ACC112 (cell line): Measurements from ENCODE around the gene TEAD4.

Experiments used
- H2AFZ ChIP-seq: fragments of 200-600 bp; sonication (generic); one replicate; pipeline ENCODE4 v1.6.0; 2017; ENCODE audit warnings: antibody characterized with exemption, low read length; ENCODE audit not compliant: unreplicated experiment
- H3K27ac ChIP-seq: fragments of 200-600 bp; sonication (generic); 2 replicates; pipeline ENCODE4 v1.5.1; 2014; ENCODE audit warnings: low read depth, mild to moderate bottlenecking, antibody characterized with exemption, low read length, moderate library complexity
- H3K27me3 ChIP-seq: fragments of 200-600 bp; sonication (generic); 2 replicates; pipeline ENCODE4 v1.6.1; 2014; ENCODE audit warnings: mild to moderate bottlenecking, antibody characterized with exemption, low read length, moderate library complexity, mixed read lengths; ENCODE audit not compliant: insufficient read depth
- H3K36me3 ChIP-seq: fragments of 200-600 bp; sonication (generic); 2 replicates; pipeline ENCODE4 v1.6.1; 2016; ENCODE audit warnings: mild to moderate bottlenecking, antibody characterized with exemption, low read length, moderate library complexity, mixed read lengths; ENCODE audit not compliant: insufficient read depth
- H3K4me1 ChIP-seq: fragments of 200-600 bp; sonication (generic); one replicate; pipeline ENCODE4 v1.6.1; 2016; ENCODE audit warnings: low read length, mixed read lengths; ENCODE audit not compliant: insufficient read depth, unreplicated experiment, control insufficient read depth
- H3K4me3 ChIP-seq: fragments of 200-600 bp; sonication (generic); 2 replicates; pipeline ENCODE4 v1.5.1; 2014; ENCODE audit warnings: mild to moderate bottlenecking, low read depth, low read length
- H3K79me2 ChIP-seq: fragments of 200-600 bp; sonication (generic); one replicate; pipeline ENCODE4 v1.6.0; 2016; ENCODE audit warnings: low read length; ENCODE audit not compliant: control insufficient read depth, unreplicated experiment, insufficient read depth

The TEAD4 gene

DNA sequence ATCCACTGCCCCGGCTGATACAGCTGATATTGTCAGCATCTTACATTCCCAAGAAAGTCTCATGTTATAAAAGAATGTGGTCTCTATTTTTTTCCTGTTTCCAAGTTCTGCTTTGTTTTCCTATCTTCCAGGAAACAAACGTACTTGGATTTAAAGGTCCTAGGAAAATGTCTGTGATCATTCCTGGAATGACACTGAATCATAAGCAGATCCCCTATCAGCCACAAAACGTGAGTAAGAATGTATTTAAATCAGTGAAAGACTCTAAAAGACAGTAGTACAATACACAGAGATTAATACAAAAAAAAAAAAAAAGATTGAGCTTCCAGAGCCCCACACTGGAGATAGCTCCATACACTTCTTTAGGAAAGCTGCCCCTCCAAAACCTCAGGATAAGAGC lies 21.7 kb upstream of the TEAD4 start:
- Histone ChIP-seq H3K4me1 (no peaks in the 10 kb centered on the region), H3K4me3 (no peak overlapping the region), H3K27ac (no peak overlapping the region), H2AFZ (no peak overlapping the region), H3K79me2 (no peaks in the 10 kb centered on the region), H3K36me3 (peaks cover 15% of the 10 kb centered on the region), H3K27me3 (no peaks in the 10 kb centered on the region)

DNA sequence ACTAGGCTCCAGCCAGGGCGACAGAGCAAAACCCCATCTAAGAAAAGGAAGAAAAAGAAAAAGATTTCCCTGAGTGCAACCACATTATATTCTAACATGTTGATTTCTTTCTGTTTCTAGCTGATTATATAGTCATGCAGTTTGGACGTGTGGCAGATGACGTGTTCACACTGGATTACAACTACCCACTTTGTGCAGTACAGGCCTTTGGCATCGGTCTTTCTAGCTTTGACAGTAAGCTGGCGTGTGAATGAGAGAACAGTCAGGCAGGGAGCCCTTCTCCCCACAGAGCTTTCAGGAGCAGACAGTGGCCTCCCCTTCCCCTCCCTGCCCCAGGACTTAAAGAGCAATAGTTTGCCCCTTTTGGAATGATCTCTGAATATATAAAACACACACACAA lies 20.0 kb upstream of the TEAD4 start:
- Histone ChIP-seq H3K27me3 (no peaks in the 10 kb centered on the region), H3K36me3 (peaks cover 12% of the 10 kb centered on the region), H3K79me2 (no peaks in the 10 kb centered on the region), H2AFZ (no peak overlapping the region), H3K4me3 (no peak overlapping the region), H3K4me1 (no peaks in the 10 kb centered on the region), H3K27ac (no peak overlapping the region)

DNA sequence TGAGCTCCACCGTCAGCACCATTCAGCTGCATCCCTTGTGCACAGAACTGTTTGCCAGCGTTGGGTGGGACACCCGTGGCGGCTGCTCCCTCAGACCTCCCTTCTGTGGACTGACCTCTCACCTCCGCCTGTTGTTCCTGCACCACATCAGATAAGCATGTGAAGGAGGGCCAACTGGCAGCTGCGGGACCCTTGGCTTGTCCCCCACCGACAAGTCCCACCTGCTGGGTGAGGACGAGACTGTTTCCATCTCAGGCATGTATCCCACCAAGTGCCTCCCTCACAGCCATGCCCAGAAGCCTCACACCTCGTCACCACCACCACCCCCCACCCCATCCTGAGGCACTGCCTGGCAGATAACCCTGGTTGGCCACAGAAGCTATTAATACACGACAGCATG lies 18.6 kb upstream of the TEAD4 start:
- H3K4me3 ChIP-seq = no peak overlapping the region
- no peaks in the 10 kb centered on the region for H3K36me3 ChIP-seq
- H3K27ac ChIP-seq = no peak overlapping the region
- no peak overlapping the region for H2AFZ ChIP-seq
- no peaks in the 10 kb centered on the region for H3K27me3 ChIP-seq
- no peaks in the 10 kb centered on the region for H3K79me2 ChIP-seq
- H3K4me1 ChIP-seq = no peaks in the 10 kb centered on the region

DNA sequence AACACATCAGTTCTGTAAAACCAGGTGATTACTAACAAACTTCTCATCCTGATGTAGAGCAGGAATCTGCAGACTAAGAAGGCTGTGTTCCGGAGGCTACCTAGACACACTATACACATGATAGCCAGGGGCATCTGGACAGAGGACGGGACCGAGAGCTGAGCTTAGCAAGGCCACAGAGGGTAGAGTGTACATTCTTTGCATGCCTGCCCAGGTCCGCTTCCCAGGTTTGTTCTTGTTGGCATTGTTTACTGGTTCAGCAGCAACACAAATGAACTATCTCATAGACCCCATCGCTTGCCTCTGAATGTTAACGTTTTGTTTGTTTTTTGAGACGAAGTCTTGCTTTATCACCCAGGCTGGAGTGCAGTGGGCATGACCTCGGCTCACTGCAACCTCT lies 17.7 kb upstream of the TEAD4 start:
- Histone ChIP-seq H3K36me3 (no peaks in the 10 kb centered on the region), H3K27ac (no peak overlapping the region), H3K4me3 (no peak overlapping the region), H3K79me2 (no peaks in the 10 kb centered on the region), H3K27me3 (no peaks in the 10 kb centered on the region), H3K4me1 (no peaks in the 10 kb centered on the region), H2AFZ (no peak overlapping the region)

GRCh38 chr12:2944401-2945047 lies 14.7 kb upstream of the TEAD4 start:
- Histone ChIP-seq H3K79me2 (no peaks in the 10 kb centered on the region), H3K27me3 (no peaks in the 10 kb centered on the region), H3K27ac (no peak overlapping the region), H3K4me3 (no peak overlapping the region), H3K4me1 (no peaks in the 10 kb centered on the region), H2AFZ (no peak overlapping the region), H3K36me3 (no peaks in the 10 kb centered on the region)

DNA sequence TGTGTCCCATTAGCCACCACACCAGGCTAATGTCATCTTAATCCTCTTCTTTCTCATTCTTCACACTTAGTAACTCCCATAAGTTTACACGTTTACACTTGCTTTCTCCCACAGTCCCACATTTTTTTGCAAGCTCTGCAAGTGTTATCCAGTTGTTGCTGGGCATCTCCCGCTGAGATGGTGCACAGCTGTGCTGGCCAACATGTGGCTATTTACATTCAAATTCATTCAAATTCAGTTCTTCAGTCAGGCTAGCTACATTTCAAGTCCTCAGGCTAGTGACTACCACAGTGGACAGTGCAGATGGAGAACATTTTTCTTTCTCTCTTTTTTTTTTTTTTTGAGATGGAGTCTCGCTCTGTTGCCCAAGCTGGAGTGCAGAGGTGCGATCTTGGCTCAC lies 9.8 kb upstream of the TEAD4 start:
- H3K4me1 ChIP-seq = no peaks in the 10 kb centered on the region
- H3K27ac ChIP-seq = no peak overlapping the region
- H3K27me3 ChIP-seq = no peaks in the 10 kb centered on the region
- no peaks in the 10 kb centered on the region for H3K79me2 ChIP-seq
- H3K4me3 ChIP-seq = no peak overlapping the region
- H2AFZ ChIP-seq = no peak overlapping the region
- no peaks in the 10 kb centered on the region for H3K36me3 ChIP-seq

- H3K27me3 ChIP-seq = no peaks in the 10 kb centered on the region
- peaks cover 8% of the 10 kb centered on the region for H3K79me2 ChIP-seq
- H3K4me1 ChIP-seq = peaks cover 15% of the 10 kb centered on the region
- no peak overlapping the region for H3K4me3 ChIP-seq
- H2AFZ ChIP-seq = no peak overlapping the region
- no peak overlapping the region for H3K27ac ChIP-seq
- no peaks in the 10 kb centered on the region for H3K36me3 ChIP-seq
Observed at GRCh38 chr12:2955888-2956287, 3.3 kb upstream of the TEAD4 start.

GRCh38 chr12:2957816-2958431 lies 1.3 kb upstream of the TEAD4 start:
- Histone ChIP-seq H3K27ac (peak overlapping the region; percentile 56), H3K36me3 (no peaks in the 10 kb centered on the region), H3K4me1 (peaks cover 21% of the 10 kb centered on the region), H2AFZ (peak overlapping the region; percentile 94), H3K79me2 (peaks cover 23% of the 10 kb centered on the region), H3K4me3 (peak overlapping the region; percentile 93), H3K27me3 (no peaks in the 10 kb centered on the region)

DNA sequence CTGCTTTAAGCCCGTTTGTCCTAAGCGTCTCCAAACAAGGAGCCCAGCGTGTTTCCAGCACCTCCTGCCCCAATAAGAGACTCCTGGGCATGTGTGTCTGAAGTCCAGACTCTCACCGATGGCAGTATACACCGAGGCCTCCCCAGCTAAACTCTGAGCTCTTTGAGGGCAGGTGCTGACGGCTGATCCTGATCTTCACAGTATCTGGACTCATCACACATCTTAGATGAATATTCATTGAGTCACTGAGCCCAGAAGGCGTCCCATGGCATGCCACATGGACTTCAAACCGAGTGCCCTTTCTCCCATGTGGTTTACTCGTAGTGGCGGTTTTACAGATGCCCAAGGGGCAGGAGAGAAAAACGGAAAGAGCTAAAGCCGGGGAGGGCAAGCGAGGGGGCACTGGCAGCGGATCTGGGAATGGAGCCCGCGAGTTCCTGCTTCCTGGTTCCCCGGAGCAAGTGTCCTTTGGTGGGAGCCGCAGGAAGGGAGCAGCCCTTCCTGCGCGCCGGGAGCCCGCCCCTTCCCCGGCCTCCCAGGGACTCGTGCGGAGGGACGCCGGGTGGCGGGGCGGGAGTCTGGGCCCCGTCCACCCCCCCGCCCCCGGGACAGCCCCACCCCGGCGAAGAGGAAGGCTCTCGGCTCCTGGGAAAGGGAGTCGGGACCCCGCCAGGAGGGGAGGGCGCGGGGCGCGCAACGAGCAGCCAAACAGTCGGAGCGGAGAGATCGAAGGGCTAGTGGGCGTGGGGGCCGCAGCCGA lies 585 bp upstream of the TEAD4 start:
- Histone ChIP-seq H3K27ac (peak overlapping the region; percentile 56), H3K27me3 (no peaks in the 10 kb centered on the region), H3K79me2 (peaks cover 30% of the 10 kb centered on the region), H2AFZ (peak overlapping the region; percentile 94), H3K36me3 (no peaks in the 10 kb centered on the region), H3K4me3 (peak overlapping the region; percentile 93), H3K4me1 (peaks cover 22% of the 10 kb centered on the region)

- Histone ChIP-seq H3K4me1 (peaks cover 28% of the 10 kb centered on the region), H3K79me2 (peaks cover 38% of the 10 kb centered on the region), H3K4me3 (peak overlapping the region; percentile 93), H2AFZ (peak overlapping the region; percentile 62), H3K27me3 (no peaks in the 10 kb centered on the region), H3K27ac (peak overlapping the region; percentile 60), H3K36me3 (no peaks in the 10 kb centered on the region)
Observed at GRCh38 chr12:2959505-2960389, 550 bp downstream of the TEAD4 start.
